HG02981 (cell line): ENCODE measurements around the gene CARD16.

Source experiments
- ATAC-seq: cut with Tn5 transposase; IDR thresholded peaks from one replicate; pipeline ENCODE4 v1.9.1; 2021; ENCODE audit warnings: mild to moderate bottlenecking, moderate library complexity; ENCODE audit not compliant: unreplicated experiment

The CARD16 gene

GRCh38 chr11:104997288-104997687 is 47.8 kb downstream of the CARD16 start:
- no peak for ATAC-seq

DNA sequence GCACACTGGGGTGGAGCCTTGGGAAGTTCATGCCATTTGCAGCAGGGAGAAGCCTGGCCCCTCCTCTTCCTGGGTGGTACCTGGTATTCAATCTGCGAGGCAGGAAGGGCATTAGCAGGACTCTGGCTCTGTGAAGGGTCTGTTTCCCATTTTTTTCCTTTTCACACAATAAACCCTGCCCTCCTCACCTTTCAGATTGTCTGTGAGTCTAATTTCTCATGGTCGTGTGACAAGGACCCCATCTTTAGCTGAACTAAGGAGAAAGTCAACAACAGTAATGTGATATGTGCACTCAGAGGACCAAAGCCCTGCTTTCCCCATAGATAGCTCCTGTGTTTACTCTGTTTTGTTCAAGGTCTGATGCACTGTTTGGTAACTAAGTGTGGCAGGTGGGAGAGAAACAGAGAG is 50.1 kb downstream of the CARD16 start:
- ATAC-seq = no peak

DNA sequence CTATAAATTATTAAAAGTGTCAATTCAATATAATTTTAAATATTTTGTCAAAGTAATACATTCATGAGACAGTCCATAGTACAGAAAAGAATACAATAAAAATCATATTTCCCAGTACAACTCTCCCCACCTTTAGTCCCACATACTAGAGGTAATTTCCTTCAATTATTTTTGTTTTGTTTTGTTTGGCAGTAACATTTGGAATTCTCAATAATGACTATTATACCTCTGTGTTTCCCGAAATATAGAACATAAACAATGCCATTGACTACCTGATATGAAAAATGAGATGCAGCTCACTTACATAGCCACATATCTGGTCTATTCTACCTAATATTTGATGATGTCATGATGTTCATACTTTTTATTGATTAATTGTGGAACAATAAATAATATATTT is 52.4 kb downstream of the CARD16 start:
- no peak for ATAC-seq

GRCh38 chr11:104991994-104992393 is 53.1 kb downstream of the CARD16 start:
- no peak for ATAC-seq
